SK-N-SH (cell line): ENCODE measurements around the gene SLC7A6. TPM values are rescaled to one million over a fixed set of nuclear protein-coding genes. Genes with fewer than 3 reads are reported as not detected.

ENCODE experiments used
- CTCF ChIA-PET: fragments of 300-600, 350-600 bp; formaldehyde crosslinking; extraction: SDS; loops from one replicate; lab custom pipeline; 2021; lab: Yijun Ruan, JAX
- POLR2A ChIA-PET: fragments of 350-600 bp; sonication (Branson Sonifier 250); formaldehyde crosslinking; extraction: SDS; loops from one replicate; lab custom pipeline; 2020; ENCODE audit warnings: antibody characterized with exemption, inconsistent platforms; lab: Yijun Ruan, JAX
- DNase-seq: peaks from one replicate; pipeline ENCODE4 v3.0.0; 2012
- H2AFZ ChIP-seq: fragments of 200-600 bp; sonication (generic); 2 replicates; pipeline ENCODE4 v1.8.1; 2016; ENCODE audit warnings: antibody characterized with exemption, mild to moderate bottlenecking, low read depth
- H3F3A ChIP-seq: fragments of 200-600 bp; sonication (generic); replicated peaks from 2 replicates; pipeline ENCODE3; 2016; ENCODE audit warnings: antibody characterized with exemption, mild to moderate bottlenecking; ENCODE audit not compliant: insufficient read depth
- H3K27ac ChIP-seq, 2 experiments: fragments of 200-500 bp in 1 of 2; fragments of 200-600 bp in 1 of 2; sonication (Bioruptor generic) in 1 of 2; sonication (generic), shearing (Covaris generic) in 1 of 2; 2 replicates each; pipeline versions ENCODE4 v1.5.1 to v1.6.1; 2014 to 2016; ENCODE audit warnings: low read depth in 2 of 2, inconsistent platforms in 1 of 2, low read length in 1 of 2, mild to moderate bottlenecking in 1 of 2, mixed read lengths in 1 of 2
- H3K27me3 ChIP-seq: fragments of 200-600 bp; sonication (generic), shearing (Covaris generic); 2 replicates; pipeline ENCODE4 v1.6.1; 2016; ENCODE audit warnings: mixed run types; ENCODE audit not compliant: insufficient read depth
- H3K36me3 ChIP-seq, 2 experiments: fragments of 200-500 bp in 1 of 2; fragments of 200-600 bp in 1 of 2; sonication (Bioruptor generic) in 1 of 2; sonication (generic) in 1 of 2; replicated peaks in 1 of 2; 2 replicates each; pipeline versions ENCODE3 to v1.5.1; 2014 to 2016; ENCODE audit warnings: low read length in 1 of 2, mild to moderate bottlenecking in 1 of 2; ENCODE audit not compliant: insufficient read depth in 2 of 2, control insufficient read depth in 1 of 2
- H3K4me1 ChIP-seq, 2 experiments: fragments of 200-500 bp in 1 of 2; fragments of 200-600 bp in 1 of 2; sonication (Bioruptor generic) in 1 of 2; sonication (generic), shearing (Covaris generic) in 1 of 2; 2 replicates each; pipeline versions ENCODE4 v1.5.1 to v1.6.1; 2014 to 2016; ENCODE audit warnings: low read depth in 1 of 2, low read length in 1 of 2, mixed run types in 1 of 2; ENCODE audit not compliant: insufficient read depth in 2 of 2, control insufficient read depth in 1 of 2
- H3K4me2 ChIP-seq: fragments of 200-600 bp; sonication (generic), shearing (Covaris generic); 2 replicates; pipeline ENCODE4 v1.6.1; 2017; ENCODE audit warnings: mixed run types
- H3K4me3 ChIP-seq, 2 experiments: fragments of 200-500 bp in 1 of 2; fragments of 200-600 bp in 1 of 2; sonication (Bioruptor generic) in 1 of 2; sonication (generic), shearing (Covaris generic) in 1 of 2; 2 replicates each; pipeline versions ENCODE4 v1.5.1 to v1.8.1; 2014 to 2016; ENCODE audit warnings: low read depth in 2 of 2, inconsistent platforms in 1 of 2, low read length in 1 of 2, mild to moderate bottlenecking in 1 of 2, mixed read lengths in 1 of 2, moderate library complexity in 1 of 2
- H3K79me2 ChIP-seq: fragments of 200-600 bp; sonication (generic); 2 replicates; pipeline ENCODE4 v1.8.1; 2017; ENCODE audit warnings: mild to moderate bottlenecking; ENCODE audit not compliant: insufficient read depth
- H3K9ac ChIP-seq: fragments of 200-600 bp; sonication (generic); 2 replicates; pipeline ENCODE4 v1.6.1; 2017; ENCODE audit warnings: mixed run types
- H3K9me2 ChIP-seq: fragments of 200-600 bp; sonication (generic); 2 replicates; pipeline ENCODE4 v1.6.1; 2017; ENCODE audit warnings: mixed run types
- H3K9me3 ChIP-seq: fragments of 200-600 bp; sonication (generic); 2 replicates; pipeline ENCODE4 v1.6.1; 2017; ENCODE audit warnings: mixed run types, mild to moderate bottlenecking, moderate library complexity
- H4K20me1 ChIP-seq: fragments of 200-600 bp; sonication (generic); 2 replicates; pipeline ENCODE4 v1.6.1; 2017; ENCODE audit warnings: mild to moderate bottlenecking, mixed run types; ENCODE audit not compliant: insufficient read depth
- CHD2 ChIP-seq: fragments of 150-350 bp; IDR thresholded peaks from 2 replicates; pipeline ENCODE4 v1.6.1; 2018; ENCODE audit warnings: low read length; ENCODE audit not compliant: partially characterized antibody
- EP300 ChIP-seq, 2 experiments: IDR thresholded peaks; 2 replicates each; pipeline versions ENCODE4 v1.4.0 to v1.6.1; 2012; ENCODE audit warnings: borderline replicate concordance in 1 of 2, low read depth in 1 of 2, low read length in 1 of 2
- FOXJ3 ChIP-seq: sonication (generic); formaldehyde crosslinking; IDR thresholded peaks from 2 replicates; pipeline ENCODE4 v1.5.1; 2020; ENCODE audit warnings: mild to moderate bottlenecking, missing genetic modification reagents
- FOXM1 ChIP-seq: IDR thresholded peaks from 2 replicates; pipeline ENCODE4 v1.4.0; 2012; ENCODE audit warnings: low read depth, mild to moderate bottlenecking
- GABPA ChIP-seq: IDR thresholded peaks from 2 replicates; pipeline ENCODE4 v1.4.0; 2012; ENCODE audit warnings: low read depth, mild to moderate bottlenecking
- JUND ChIP-seq: IDR thresholded peaks from 2 replicates; pipeline ENCODE4 v1.4.0; 2012
- MAX ChIP-seq: IDR thresholded peaks from 2 replicates; pipeline ENCODE4 v1.4.0; 2012; ENCODE audit warnings: low read depth
- MXI1 ChIP-seq: IDR thresholded peaks from 2 replicates; pipeline ENCODE4 v1.6.1; 2012; ENCODE audit warnings: mild to moderate bottlenecking, low read depth, low read length, improper control_type of control experiment
- NFIC ChIP-seq: IDR thresholded peaks from 2 replicates; pipeline ENCODE4 v1.4.0; 2012; ENCODE audit warnings: borderline replicate concordance
- NRF1 ChIP-seq: IDR thresholded peaks from 2 replicates; pipeline ENCODE4 v1.6.1; 2012; ENCODE audit warnings: low read depth, mild to moderate bottlenecking, low read length
- RAD21 ChIP-seq: IDR thresholded peaks from 2 replicates; pipeline ENCODE4 v1.6.1; 2012; ENCODE audit warnings: mild to moderate bottlenecking, low read length
- RCOR1 ChIP-seq: fragments of 150-350 bp; IDR thresholded peaks from 2 replicates; pipeline ENCODE4 v1.6.1; 2017; ENCODE audit warnings: antibody characterized with exemption, low read length
- RFX5 ChIP-seq: IDR thresholded peaks from 2 replicates; pipeline ENCODE4 v1.6.1; 2012; ENCODE audit warnings: mild to moderate bottlenecking, improper control_type of control experiment, low read length
- RXRA ChIP-seq: IDR thresholded peaks from 2 replicates; pipeline ENCODE4 v1.4.0; 2012; ENCODE audit warnings: low read depth, mild to moderate bottlenecking, borderline replicate concordance
- SIN3A ChIP-seq: IDR thresholded peaks from 2 replicates; pipeline ENCODE4 v1.6.1; 2012; ENCODE audit warnings: low read depth, mild to moderate bottlenecking, low read length, moderate library complexity, borderline replicate concordance
- SMC3 ChIP-seq: IDR thresholded peaks from 2 replicates; pipeline ENCODE4 v1.6.1; 2012; ENCODE audit warnings: low read depth, low read length, improper control_type of control experiment
- TEAD4 ChIP-seq: IDR thresholded peaks from 2 replicates; pipeline ENCODE4 v1.4.0; 2012; ENCODE audit warnings: mild to moderate bottlenecking, borderline replicate concordance; ENCODE audit not compliant: insufficient read depth
- USF1 ChIP-seq: IDR thresholded peaks from 2 replicates; pipeline ENCODE4 v1.4.0; 2012; ENCODE audit warnings: low read depth, borderline replicate concordance
- WGBS: methylation state at CpG from one replicate; pipeline ENCODE4 v1.1.6; 2017; ENCODE audit warnings: low lambda C conversion rate; 5-methylcytosine and 5-hydroxymethylcytosine counted together
- polyA plus RNA-seq, 3 experiments: library from polyadenylated mRNA; depleted of rRNA; stranded (reverse); fragments of >200 nt; gene quantifications; 2 replicates each; pipeline ENCODE4 v1.2.3, GENCODE V29; 2012
- TF ChIP-seq, protein P1 (sequence below): IDR thresholded peaks from 2 replicates; pipeline ENCODE4; 2012
- TF ChIP-seq, protein P2 (sequence below): IDR thresholded peaks from 2 replicates; pipeline ENCODE4 v1.6.1; 2012; ENCODE audit warnings: mild to moderate bottlenecking, low read depth, low read length, moderate library complexity

SLC7A6 gene
- polyA plus RNA-seq, 1 of the 3 experiments (the other 2 are of a cell fraction): 19.0 TPM

- TF ChIP-seq USF1 (no peak), JUND (no peak), RCOR1 (no peak), RFX5 (no peak), SMC3 (no peak)
- TF ChIP-seq, all 33 proteins: peak for 0
These were observed 32.0 kb upstream of the SLC7A6 start (continued) for GRCh38 chr16:68232335-68232734.

GRCh38 chr16:68233085-68233834 is 31.1 kb upstream of the SLC7A6 start:
- Histone ChIP-seq H3K27me3 (no peaks in the 10 kb centered on the region), H3K4me3 (no peak overlapping the region)
- TF ChIP-seq, protein P1, sequence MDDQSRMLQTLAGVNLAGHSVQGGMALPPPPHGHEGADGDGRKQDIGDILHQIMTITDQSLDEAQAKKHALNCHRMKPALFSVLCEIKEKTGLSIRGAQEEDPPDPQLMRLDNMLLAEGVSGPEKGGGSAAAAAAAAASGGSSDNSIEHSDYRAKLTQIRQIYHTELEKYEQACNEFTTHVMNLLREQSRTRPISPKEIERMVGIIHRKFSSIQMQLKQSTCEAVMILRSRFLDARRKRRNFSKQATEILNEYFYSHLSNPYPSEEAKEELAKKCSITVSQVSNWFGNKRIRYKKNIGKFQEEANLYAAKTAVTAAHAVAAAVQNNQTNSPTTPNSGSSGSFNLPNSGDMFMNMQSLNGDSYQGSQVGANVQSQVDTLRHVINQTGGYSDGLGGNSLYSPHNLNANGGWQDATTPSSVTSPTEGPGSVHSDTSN: no peak
- TF ChIP-seq FOXM1: no peak
- TF ChIP-seq, all 33 proteins: peak for 0
- H2AFZ ChIP-seq: no peak overlapping the region
- H3K9me2 ChIP-seq: no peaks in the 10 kb centered on the region
- peaks cover 0 to 12% of the 10 kb centered on the region in 2 experiments; a peak in 1 of 4 replicates for H3K4me1 ChIP-seq
- CTCF ChIA-PET: interaction anchor here (1.9 kb wide), 1 partner anchor 139 kb away, joined by 11 read pairs; no protein-coding TSS in a partner anchor
- peaks cover 5% of the 10 kb centered on the region for H3F3A ChIP-seq
- no peaks in the 10 kb centered on the region for H3K9me3 ChIP-seq
- H3K36me3 ChIP-seq: peaks cover 0 to 5% of the 10 kb centered on the region in 2 experiments
- DNase-seq: no peak
- WGBS: 86% methylated on average over 5 of the region's 5 CpGs
- H3K9ac ChIP-seq: no peak overlapping the region
- H3K79me2 ChIP-seq: no peaks in the 10 kb centered on the region
- H4K20me1 ChIP-seq: no peaks in the 10 kb centered on the region
- no peak overlapping the region for H3K4me2 ChIP-seq
- POLR2A ChIA-PET: no interaction called here
- H3K27ac ChIP-seq: no peak overlapping the region

DNA sequence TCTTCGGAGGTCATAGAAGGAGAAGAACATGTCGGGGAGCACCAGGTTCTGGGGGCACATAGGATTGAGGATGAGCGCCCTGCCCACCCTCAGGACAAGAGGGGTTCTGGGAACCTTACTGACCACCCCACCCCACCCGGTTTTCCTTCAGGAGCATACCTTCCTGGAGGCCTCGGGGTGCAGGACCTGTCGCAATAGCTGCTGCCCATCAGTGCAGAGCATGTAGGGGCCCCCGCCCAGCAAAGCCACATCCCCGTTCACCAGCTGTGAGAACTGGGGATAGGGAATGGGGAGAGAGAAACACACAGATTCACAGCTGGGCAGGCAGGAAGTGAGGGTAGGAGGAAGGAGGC is 30.5 kb upstream of the SLC7A6 start:
- no peak for DNase-seq
- POLR2A ChIA-PET: no interaction called here
- Histone ChIP-seq H3K9me3 (no peaks in the 10 kb centered on the region), H3K79me2 (no peaks in the 10 kb centered on the region), H3K9ac (no peak overlapping the region), H3K4me3 (no peak overlapping the region), H2AFZ (no peak overlapping the region), H4K20me1 (no peaks in the 10 kb centered on the region), H3F3A (peaks cover 3% of the 10 kb centered on the region), H3K4me1 (peaks cover 0 to 8% of the 10 kb centered on the region in 2 experiments; a peak in 1 of 4 replicates), H3K4me2 (no peak overlapping the region), H3K27me3 (no peaks in the 10 kb centered on the region), H3K9me2 (no peaks in the 10 kb centered on the region), H3K27ac (no peak overlapping the region), H3K36me3 (peaks cover 0 to 5% of the 10 kb centered on the region in 2 experiments)
- CTCF ChIA-PET: interaction anchor here (1.9 kb wide), 1 partner anchor 140 kb away, joined by 11 read pairs; no protein-coding TSS in a partner anchor
- TF ChIP-seq NRF1: no peak
- no peak for TF ChIP-seq MAX
- TF ChIP-seq FOXJ3 (CRISPR knock-in tag): no peak
- TF ChIP-seq, protein P2, sequence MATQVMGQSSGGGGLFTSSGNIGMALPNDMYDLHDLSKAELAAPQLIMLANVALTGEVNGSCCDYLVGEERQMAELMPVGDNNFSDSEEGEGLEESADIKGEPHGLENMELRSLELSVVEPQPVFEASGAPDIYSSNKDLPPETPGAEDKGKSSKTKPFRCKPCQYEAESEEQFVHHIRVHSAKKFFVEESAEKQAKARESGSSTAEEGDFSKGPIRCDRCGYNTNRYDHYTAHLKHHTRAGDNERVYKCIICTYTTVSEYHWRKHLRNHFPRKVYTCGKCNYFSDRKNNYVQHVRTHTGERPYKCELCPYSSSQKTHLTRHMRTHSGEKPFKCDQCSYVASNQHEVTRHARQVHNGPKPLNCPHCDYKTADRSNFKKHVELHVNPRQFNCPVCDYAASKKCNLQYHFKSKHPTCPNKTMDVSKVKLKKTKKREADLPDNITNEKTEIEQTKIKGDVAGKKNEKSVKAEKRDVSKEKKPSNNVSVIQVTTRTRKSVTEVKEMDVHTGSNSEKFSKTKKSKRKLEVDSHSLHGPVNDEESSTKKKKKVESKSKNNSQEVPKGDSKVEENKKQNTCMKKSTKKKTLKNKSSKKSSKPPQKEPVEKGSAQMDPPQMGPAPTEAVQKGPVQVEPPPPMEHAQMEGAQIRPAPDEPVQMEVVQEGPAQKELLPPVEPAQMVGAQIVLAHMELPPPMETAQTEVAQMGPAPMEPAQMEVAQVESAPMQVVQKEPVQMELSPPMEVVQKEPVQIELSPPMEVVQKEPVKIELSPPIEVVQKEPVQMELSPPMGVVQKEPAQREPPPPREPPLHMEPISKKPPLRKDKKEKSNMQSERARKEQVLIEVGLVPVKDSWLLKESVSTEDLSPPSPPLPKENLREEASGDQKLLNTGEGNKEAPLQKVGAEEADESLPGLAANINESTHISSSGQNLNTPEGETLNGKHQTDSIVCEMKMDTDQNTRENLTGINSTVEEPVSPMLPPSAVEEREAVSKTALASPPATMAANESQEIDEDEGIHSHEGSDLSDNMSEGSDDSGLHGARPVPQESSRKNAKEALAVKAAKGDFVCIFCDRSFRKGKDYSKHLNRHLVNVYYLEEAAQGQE: no peak
- no peak for TF ChIP-seq SMC3
- no peak for TF ChIP-seq SIN3A
- no peak for TF ChIP-seq GABPA
- no peak for TF ChIP-seq JUND
- no peak for TF ChIP-seq MXI1
- TF ChIP-seq EP300 (IDR thresholded peaks at IDR 0.05; ENCODE audit: borderline replicate concordance in 1 of 2, low read depth in 1 of 2, low read length in 1 of 2): no peak
- TF ChIP-seq CHD2: no peak
- TF ChIP-seq NFIC: no peak
- TF ChIP-seq FOXM1: no peak
- TF ChIP-seq RXRA: no peak
- TF ChIP-seq TEAD4: no peak
- no peak for TF ChIP-seq RAD21
- WGBS: 88% methylated on average over 6 of the region's 8 CpGs
